Testis (tissue), 2 donors: ENCODE measurements around the gene CEP43.

Experiments used
- POLR2A ChIP-seq: fragments of 450-650 bp; IDR thresholded peaks from one replicate; pipeline ENCODE4 v1.6.1; 2017; ENCODE audit warnings: antibody characterized with exemption, mild to moderate bottlenecking, moderate library complexity
- TF ChIP-seq, protein P1 (sequence below), 3 experiments: fragments of 450-650 bp in 2 of 3; fragments of 200-600 bp in 1 of 3; sonication (generic) in 1 of 3; IDR thresholded peaks; one replicate each; pipeline ENCODE4 v1.5.1; 2016 to 2019; ENCODE audit warnings: antibody characterized with exemption in 3 of 3, mild to moderate bottlenecking in 2 of 3, moderate library complexity in 1 of 3

DNA sequence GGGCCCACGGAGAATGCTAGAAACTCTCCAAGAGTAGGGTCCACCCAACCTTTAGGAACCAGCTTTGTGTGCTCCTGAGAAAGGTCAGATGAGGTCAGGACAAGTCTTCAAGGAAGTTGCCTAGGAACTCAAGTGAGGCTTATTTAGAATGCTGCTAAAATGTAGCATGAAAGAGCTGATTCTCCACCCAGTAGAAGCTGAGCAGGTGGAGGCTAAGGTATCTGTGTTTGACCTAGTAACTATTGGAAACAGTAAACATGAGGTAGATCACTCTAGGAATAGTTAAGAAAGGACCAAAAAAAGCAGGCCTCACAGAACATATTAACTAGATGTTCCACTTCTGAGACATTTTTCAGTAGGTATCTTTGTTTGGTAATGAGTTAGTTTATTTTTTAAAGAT is 13.9 kb downstream of the CEP43 start:
- TF ChIP-seq, protein P1, sequence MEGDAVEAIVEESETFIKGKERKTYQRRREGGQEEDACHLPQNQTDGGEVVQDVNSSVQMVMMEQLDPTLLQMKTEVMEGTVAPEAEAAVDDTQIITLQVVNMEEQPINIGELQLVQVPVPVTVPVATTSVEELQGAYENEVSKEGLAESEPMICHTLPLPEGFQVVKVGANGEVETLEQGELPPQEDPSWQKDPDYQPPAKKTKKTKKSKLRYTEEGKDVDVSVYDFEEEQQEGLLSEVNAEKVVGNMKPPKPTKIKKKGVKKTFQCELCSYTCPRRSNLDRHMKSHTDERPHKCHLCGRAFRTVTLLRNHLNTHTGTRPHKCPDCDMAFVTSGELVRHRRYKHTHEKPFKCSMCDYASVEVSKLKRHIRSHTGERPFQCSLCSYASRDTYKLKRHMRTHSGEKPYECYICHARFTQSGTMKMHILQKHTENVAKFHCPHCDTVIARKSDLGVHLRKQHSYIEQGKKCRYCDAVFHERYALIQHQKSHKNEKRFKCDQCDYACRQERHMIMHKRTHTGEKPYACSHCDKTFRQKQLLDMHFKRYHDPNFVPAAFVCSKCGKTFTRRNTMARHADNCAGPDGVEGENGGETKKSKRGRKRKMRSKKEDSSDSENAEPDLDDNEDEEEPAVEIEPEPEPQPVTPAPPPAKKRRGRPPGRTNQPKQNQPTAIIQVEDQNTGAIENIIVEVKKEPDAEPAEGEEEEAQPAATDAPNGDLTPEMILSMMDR (IDR thresholded peaks at IDR 0.05): no peak
- TF ChIP-seq POLR2A: no peak
